Naive thymus-derived CD4-positive, alpha-beta T cell (primary cell): ENCODE results near the gene CSNK1G1. TPM values are rescaled to one million over a fixed set of nuclear protein-coding genes. Genes with fewer than 3 reads are reported as not detected.

Experiments used
- ATAC-seq: fragments of 150-1000 bp; cut with Tn5 transposase; 2 replicates; pipeline ENCODE4 v1.10.0; 2021; ENCODE audit warnings: mild to moderate bottlenecking, moderate library complexity
- CTCF ChIA-PET: fragments of 350-600 bp; sonication (Branson Sonifier 250); formaldehyde crosslinking; loops from one replicate; lab custom pipeline; 2021; ENCODE audit warnings: antibody characterized with exemption; lab: Charles Lee
- POLR2A ChIA-PET: fragments of 350-600 bp; sonication (Branson Sonifier 250); formaldehyde crosslinking; loops from one replicate; lab custom pipeline; 2021; ENCODE audit warnings: antibody characterized with exemption, inconsistent platforms; lab: Charles Lee
- DNase-seq, 9 donors: peaks; one replicate each; pipeline versions ENCODE4 v3.0.0 to v3.0.0-alpha.2; 2020 to 2022; ENCODE audit warnings: mixed read lengths in 1 of 9
- H3K27ac ChIP-seq: one replicate; pipeline ENCODE4 v1.7.0; 2013; ENCODE audit warnings: mild to moderate bottlenecking, low read depth, low read length, moderate library complexity
- H3K27me3 ChIP-seq, 2 donors: one replicate each; pipeline ENCODE4 v1.7.0; 2013; ENCODE audit warnings: low read length in 2 of 2, mild to moderate bottlenecking in 2 of 2, moderate library complexity in 2 of 2; ENCODE audit not compliant: control insufficient read depth in 2 of 2, insufficient read depth in 2 of 2
- H3K36me3 ChIP-seq, 3 experiments: 1 replicate in 2 of 3; 2 replicates in 1 of 3; pipeline ENCODE4 v1.7.0; 2013; ENCODE audit warnings: low read length in 3 of 3, mild to moderate bottlenecking in 3 of 3, moderate library complexity in 1 of 3; ENCODE audit not compliant: insufficient read depth in 3 of 3, control insufficient read depth in 2 of 3
- H3K4me1 ChIP-seq, 2 donors: one replicate each; pipeline ENCODE4 v1.7.0; 2013; ENCODE audit warnings: low read length in 2 of 2, mild to moderate bottlenecking in 2 of 2, moderate library complexity in 1 of 2; ENCODE audit not compliant: control insufficient read depth in 2 of 2, insufficient read depth in 2 of 2
- H3K4me3 ChIP-seq: 2 replicates; pipeline ENCODE4 v1.7.0; 2013; ENCODE audit warnings: mild to moderate bottlenecking, low read length
- H3K9me3 ChIP-seq, 3 experiments: 1 replicate in 2 of 3; 2 replicates in 1 of 3; pipeline ENCODE4 v1.7.0; 2013; ENCODE audit warnings: low read length in 3 of 3; ENCODE audit not compliant: control insufficient read depth in 2 of 3
- H3K27ac Mint-ChIP-seq, 9 donors: one replicate each; pipeline ENCODE4 v1.8.0; 2020 to 2022; ENCODE audit warnings: mixed read lengths in 9 of 9, mild to moderate bottlenecking in 8 of 9, moderate library complexity in 5 of 9, inconsistent platforms in 2 of 9
- H3K27me3 Mint-ChIP-seq, 5 donors: one replicate each; pipeline ENCODE4 v1.8.0; 2021 to 2022; ENCODE audit warnings: mixed read lengths in 5 of 5, mild to moderate bottlenecking in 1 of 5
- H3K36me3 Mint-ChIP-seq, 5 donors: one replicate each; pipeline ENCODE4 v1.8.0; 2020 to 2022; ENCODE audit warnings: mixed read lengths in 5 of 5, mild to moderate bottlenecking in 3 of 5, inconsistent platforms in 1 of 5
- H3K4me1 Mint-ChIP-seq, 7 donors: one replicate each; pipeline ENCODE4 v1.8.0; 2020 to 2022; ENCODE audit warnings: mixed read lengths in 7 of 7, mild to moderate bottlenecking in 3 of 7, inconsistent platforms in 1 of 7
- H3K4me3 Mint-ChIP-seq, 10 donors: one replicate each; pipeline ENCODE4 v1.8.0; 2020 to 2022; ENCODE audit warnings: mild to moderate bottlenecking in 10 of 10, mixed read lengths in 10 of 10, moderate library complexity in 6 of 10, inconsistent platforms in 2 of 10
- H3K9me3 Mint-ChIP-seq, 11 donors: one replicate each; pipeline ENCODE4 v1.8.0; 2020 to 2022; ENCODE audit warnings: mixed read lengths in 11 of 11, mild to moderate bottlenecking in 4 of 11, inconsistent platforms in 1 of 11, moderate library complexity in 1 of 11
- intact Hi-C, 2 donors: fragments of 100-400 bp; cut with micrococcal nuclease; formaldehyde crosslinking; loops; one replicate each; pipeline ENCODE4 v1.15.1; 2023
- polyA plus RNA-seq, 2 donors: library from polyadenylated mRNA; unstranded; fragments of 300-500 nt; fragmentation: Illumina TruSeq; gene quantifications; one replicate each; pipeline ENCODE4 v1.2.3, GENCODE V29; 2021
- total RNA-seq, 6 experiments: library from RNA in 5 of 6; stranded (reverse) in 5 of 6; gene quantifications; 1 replicate in 5 of 6; 2 replicates in 1 of 6; pipeline ENCODE4 v1.2.3 and lab custom pipeline; 2021 to 2026

The CSNK1G1 gene
- total and polyA plus RNA-seq, 7 experiments from 2014 or later: 18.2 to 31.4 (median 26.4) TPM

- ATAC-seq: no peak
- H3K27ac Mint-ChIP-seq: no peak overlapping the region
- intact Hi-C loops: no loop called here
- Histone ChIP-seq H3K36me3 (peaks cover 0 to 15% (median 0%) of the 10 kb centered on the region in 3 experiments), H3K4me3 (no peak overlapping the region), H3K9me3 (no peaks in the 10 kb centered on the region), H3K4me1 (no peaks in the 10 kb centered on the region), H3K27ac (no peak overlapping the region), H3K27me3 (no peaks in the 10 kb centered on the region)
- no peak for DNase-seq
- H3K36me3 Mint-ChIP-seq: peaks cover 8 to 43% (median 12%) of the 10 kb centered on the region in 5 donors
- peaks cover 10 to 39% (median 26%) of the 10 kb centered on the region in 7 donors for H3K4me1 Mint-ChIP-seq
- ChIA-PET CTCF (interaction anchor here (1.1 kb wide), 1 partner anchor 14 kb away, joined by 3 read pairs; no protein-coding TSS in a partner anchor), POLR2A (interaction anchor here (0.6 to 0.9 kb wide), 3 partner anchors 10 to 357 kb away, joined by 3 read pairs; no protein-coding TSS in a partner anchor)
- no peaks in the 10 kb centered on the region for H3K9me3 Mint-ChIP-seq
- no peaks in the 10 kb centered on the region for H3K27me3 Mint-ChIP-seq
- H3K4me3 Mint-ChIP-seq: no peak overlapping the region
Measured at GRCh38 chr15:64344651-64345294, 11.2 kb downstream of the CSNK1G1 start.

- intact Hi-C loops: no loop called here
- ChIA-PET POLR2A (no interaction called here), CTCF (no interaction called here)
- DNase-seq (no peak), ATAC-seq (no peak)
- H3K36me3 ChIP-seq: peaks cover 0 to 15% (median 0%) of the 10 kb centered on the region in 3 experiments
- peaks cover 11 to 39% (median 26%) of the 10 kb centered on the region in 7 donors for H3K4me1 Mint-ChIP-seq
- peak overlapping the region in 1 of 9 donors; percentile 10 for H3K27ac Mint-ChIP-seq
- no peaks in the 10 kb centered on the region for H3K27me3 ChIP-seq
- H3K27me3 Mint-ChIP-seq: no peaks in the 10 kb centered on the region
- no peak overlapping the region for H3K4me3 Mint-ChIP-seq
- no peaks in the 10 kb centered on the region for H3K9me3 ChIP-seq
- no peaks in the 10 kb centered on the region for H3K4me1 ChIP-seq
- no peaks in the 10 kb centered on the region for H3K9me3 Mint-ChIP-seq
- H3K36me3 Mint-ChIP-seq: peaks cover 8 to 40% (median 12%) of the 10 kb centered on the region in 5 donors
- H3K27ac ChIP-seq: no peak overlapping the region
- no peak overlapping the region for H3K4me3 ChIP-seq
Measured at GRCh38 chr15:64343841-64344240, 12.1 kb downstream of the CSNK1G1 start.

- Histone ChIP-seq H3K9me3 (no peaks in the 10 kb centered on the region), H3K4me1 (no peaks in the 10 kb centered on the region), H3K27me3 (no peaks in the 10 kb centered on the region), H3K36me3 (peaks cover 0 to 12% (median 0%) of the 10 kb centered on the region in 3 experiments), H3K4me3 (no peak overlapping the region), H3K27ac (no peak overlapping the region)
- ChIA-PET POLR2A (no interaction called here), CTCF (no interaction called here)
- Mint-ChIP-seq H3K27ac (peak overlapping the region in 4 of 9 donors; percentile 10 to 60 (median 42)), H3K4me1 (peaks cover 13 to 34% (median 26%) of the 10 kb centered on the region in 7 donors), H3K36me3 (peaks cover 8 to 39% (median 13%) of the 10 kb centered on the region in 5 donors), H3K27me3 (no peaks in the 10 kb centered on the region), H3K4me3 (no peak overlapping the region), H3K9me3 (no peaks in the 10 kb centered on the region)
- intact Hi-C loops: no loop called here
- no peak for ATAC-seq
- no peak for DNase-seq
Measured at GRCh38 chr15:64343222-64343621, 12.8 kb downstream of the CSNK1G1 start.

GRCh38 chr15:64341961-64342360, 14.0 kb downstream of the CSNK1G1 start:
- Histone ChIP-seq H3K36me3 (peaks cover 0 to 11% (median 0%) of the 10 kb centered on the region in 3 experiments), H3K27ac (no peak overlapping the region), H3K27me3 (no peaks in the 10 kb centered on the region), H3K4me1 (no peaks in the 10 kb centered on the region), H3K4me3 (no peak overlapping the region), H3K9me3 (no peaks in the 10 kb centered on the region)
- ATAC-seq: no peak
- Mint-ChIP-seq H3K4me3 (no peak overlapping the region), H3K4me1 (peaks cover 13 to 35% (median 22%) of the 10 kb centered on the region in 7 donors), H3K9me3 (no peaks in the 10 kb centered on the region), H3K36me3 (peaks cover 0 to 28% (median 10%) of the 10 kb centered on the region in 5 donors), H3K27ac (peak overlapping the region in 1 of 9 donors; percentile 10), H3K27me3 (no peaks in the 10 kb centered on the region)
- CTCF ChIA-PET: no interaction called here
- POLR2A ChIA-PET: no interaction called here
- no peak for DNase-seq
- intact Hi-C loops: no loop called here

- H3K4me3 ChIP-seq: no peak overlapping the region
- ChIA-PET POLR2A (no interaction called here), CTCF (no interaction called here)
- no peak overlapping the region for H3K27ac ChIP-seq
- intact Hi-C loops: no loop called here
- peaks cover 0 to 4% of the 10 kb centered on the region in 2 donors for H3K4me1 ChIP-seq
- DNase-seq (no peak), ATAC-seq (no peak)
- no peaks in the 10 kb centered on the region for H3K27me3 ChIP-seq
- Mint-ChIP-seq H3K9me3 (no peaks in the 10 kb centered on the region), H3K27me3 (no peaks in the 10 kb centered on the region), H3K4me3 (no peak overlapping the region), H3K36me3 (peaks cover 0 to 21% (median 8%) of the 10 kb centered on the region in 5 donors), H3K27ac (peak overlapping the region in 1 of 9 donors; percentile 3), H3K4me1 (peaks cover 13 to 39% (median 29%) of the 10 kb centered on the region in 7 donors)
- H3K36me3 ChIP-seq: peaks cover 0 to 11% (median 0%) of the 10 kb centered on the region in 3 experiments
- no peaks in the 10 kb centered on the region for H3K9me3 ChIP-seq
Measured at GRCh38 chr15:64340355-64340754, 15.6 kb downstream of the CSNK1G1 start.

GRCh38 chr15:64337761-64338160, 18.2 kb downstream of the CSNK1G1 start:
- Mint-ChIP-seq H3K9me3 (no peaks in the 10 kb centered on the region), H3K4me3 (no peak overlapping the region), H3K36me3 (peaks cover 0 to 19% (median 6%) of the 10 kb centered on the region in 5 donors), H3K4me1 (peaks cover 6 to 45% (median 29%) of the 10 kb centered on the region in 7 donors), H3K27me3 (no peaks in the 10 kb centered on the region), H3K27ac (peak overlapping the region in 6 of 9 donors; percentile 4 to 77 (median 36))
- CTCF ChIA-PET: interaction anchor here (0.6 kb wide), 1 partner anchor 391 kb away, joined by 5 read pairs; no protein-coding TSS in a partner anchor
- peaks cover 0 to 11% (median 0%) of the 10 kb centered on the region in 3 experiments for H3K36me3 ChIP-seq
- H3K27ac ChIP-seq: no peak overlapping the region
- POLR2A ChIA-PET: interaction anchor here (1.1 kb wide), 1 partner anchor 12 kb away, joined by 3 read pairs; no protein-coding TSS in a partner anchor
- DNase-seq (no peak), ATAC-seq (no peak)
- intact Hi-C loops: no loop called here
- H3K4me1 ChIP-seq: peaks cover 4 to 14% of the 10 kb centered on the region in 2 donors
- no peaks in the 10 kb centered on the region for H3K9me3 ChIP-seq
- H3K27me3 ChIP-seq: no peaks in the 10 kb centered on the region
- no peak overlapping the region for H3K4me3 ChIP-seq
